Muscle of leg (tissue), 11 donors: Measurements from ENCODE around the gene BACE2. TPM values are rescaled to one million over a fixed set of nuclear protein-coding genes. Genes with fewer than 3 reads are reported as not detected.
"Not testable (repeated sequence)": the region's sequence is repeated elsewhere in the genome, so short reads cannot be mapped to it uniquely, and the experiment has no call there.

ENCODE experiments used
- DNase-seq: peaks from one replicate; pipeline ENCODE4 v3.0.0; 2013
- H3K27ac ChIP-seq: one replicate; pipeline ENCODE4 v1.5.1; 2013; ENCODE audit warnings: mild to moderate bottlenecking, low read length, control low read depth
- H3K27me3 ChIP-seq: one replicate; pipeline ENCODE4 v1.6.1; 2013; ENCODE audit warnings: low read length; ENCODE audit not compliant: control insufficient read depth, insufficient read depth
- H3K36me3 ChIP-seq: one replicate; pipeline ENCODE4 v1.6.1; 2013; ENCODE audit warnings: low read length; ENCODE audit not compliant: control insufficient read depth, insufficient read depth
- H3K4me1 ChIP-seq: one replicate; pipeline ENCODE4 v1.6.1; 2013; ENCODE audit warnings: low read length; ENCODE audit not compliant: control insufficient read depth, insufficient read depth
- H3K4me3 ChIP-seq: one replicate; pipeline ENCODE4 v1.5.1; 2013; ENCODE audit warnings: low read length, control low read depth
- H3K9me3 ChIP-seq: replicated peaks from 2 replicates; pipeline ENCODE4 v1.6.1; 2013; ENCODE audit warnings: low read depth, low read length; ENCODE audit not compliant: control insufficient read depth
- WGBS: methylation state at CpG from one replicate; pipeline ENCODE4 v1.1.5; 2013; ENCODE audit warnings: missing lambda C conversion rate; ENCODE audit not compliant: insufficient coverage; 5-methylcytosine and 5-hydroxymethylcytosine counted together
- polyA plus RNA-seq, 8 donors: library from polyadenylated mRNA; unstranded; fragments of 120-200 nt; gene quantifications; one replicate each; pipeline versions ENCODE4 v1.2.1 to v1.2.3, GENCODE V29; 2013; ENCODE audit warnings: inconsistent platforms in 1 of 8, low replicate concordance in 1 of 8; ENCODE audit not compliant: insufficient read length in 8 of 8, insufficient read depth in 1 of 8
- total RNA-seq: library from RNA; stranded (reverse); fragments of 120-200 nt; gene quantifications from one replicate; pipeline ENCODE4 v1.2.4, GENCODE V29; 2013

BACE2 gene
- total and polyA plus RNA-seq, 9 donors = 28.6 to 56.1 (median 39.3) TPM

GRCh38 chr21:41232013-41232412 is 64.1 kb downstream of the BACE2 start:
- Histone ChIP-seq H3K27ac (no peak overlapping the region), H3K36me3 (peaks cover 15% of the 10 kb centered on the region), H3K4me3 (no peak overlapping the region), H3K4me1 (no peaks in the 10 kb centered on the region), H3K27me3 (no peaks in the 10 kb centered on the region), H3K9me3 (no peaks in the 10 kb centered on the region)
- 93% methylated on average over 6 of the region's 10 CpGs for WGBS
- DNase-seq = no peak

- no peaks in the 10 kb centered on the region for H3K9me3 ChIP-seq
- no peak overlapping the region for H3K27ac ChIP-seq
- H3K27me3 ChIP-seq = no peaks in the 10 kb centered on the region
- H3K4me3 ChIP-seq = no peak overlapping the region
- WGBS = 67% methylated on average over 2 of the region's 6 CpGs
- peaks cover 7% of the 10 kb centered on the region for H3K36me3 ChIP-seq
- H3K4me1 ChIP-seq = no peaks in the 10 kb centered on the region
- no peak for DNase-seq
Observed at GRCh38 chr21:41233916-41234315, 66.0 kb downstream of the BACE2 start.

- Histone ChIP-seq H3K4me3 (no peak overlapping the region), H3K4me1 (no peaks in the 10 kb centered on the region), H3K27ac (no peak overlapping the region), H3K27me3 (no peaks in the 10 kb centered on the region), H3K9me3 (no peaks in the 10 kb centered on the region), H3K36me3 (peaks cover 7% of the 10 kb centered on the region)
- 66% methylated on average over 2 of the region's 5 CpGs for WGBS
- no peak for DNase-seq
Observed at GRCh38 chr21:41234569-41234968, 66.6 kb downstream of the BACE2 start.

GRCh38 chr21:41235201-41235600 is 67.2 kb downstream of the BACE2 start:
- no peak overlapping the region for H3K27ac ChIP-seq
- no CpG with 5 or more reads among the region's 3 CpGs for WGBS
- H3K36me3 ChIP-seq = peaks cover 8% of the 10 kb centered on the region
- H3K4me1 ChIP-seq = no peaks in the 10 kb centered on the region
- no peak overlapping the region for H3K4me3 ChIP-seq
- no peaks in the 10 kb centered on the region for H3K9me3 ChIP-seq
- peak; percentile 28 for DNase-seq
- no peaks in the 10 kb centered on the region for H3K27me3 ChIP-seq

GRCh38 chr21:41236352-41236973 is 68.5 kb downstream of the BACE2 start:
- 91% methylated on average over 13 of the region's 16 CpGs for WGBS
- no peaks in the 10 kb centered on the region for H3K9me3 ChIP-seq
- no peaks in the 10 kb centered on the region for H3K27me3 ChIP-seq
- H3K36me3 ChIP-seq = peaks cover 11% of the 10 kb centered on the region
- no peak for DNase-seq
- no peak overlapping the region for H3K27ac ChIP-seq
- peaks cover 4% of the 10 kb centered on the region for H3K4me1 ChIP-seq
- H3K4me3 ChIP-seq = no peak overlapping the region

- H3K4me1 ChIP-seq, H3K27me3 ChIP-seq, H3K27ac ChIP-seq, H3K9me3 ChIP-seq, DNase-seq, H3K4me3 ChIP-seq: not testable (repeated sequence)
- H3K36me3 ChIP-seq = peaks cover 11% of the 10 kb centered on the region
- WGBS = 83% methylated on average over 4 of the region's 10 CpGs
Observed at GRCh38 chr21:41238081-41238796, 70.3 kb downstream of the BACE2 start.

- Histone ChIP-seq H3K9me3 (no peaks in the 10 kb centered on the region), H3K27me3 (no peaks in the 10 kb centered on the region), H3K4me3 (no peak overlapping the region), H3K36me3 (peaks cover 11% of the 10 kb centered on the region), H3K4me1 (peaks cover 4% of the 10 kb centered on the region), H3K27ac (no peak overlapping the region)
- DNase-seq = no peak
- WGBS = 68% methylated on average over 3 of the region's 3 CpGs
Observed at GRCh38 chr21:41240040-41240439, 72.1 kb downstream of the BACE2 start.

GRCh38 chr21:41241341-41241740 is 73.4 kb downstream of the BACE2 start:
- no peak overlapping the region for H3K4me3 ChIP-seq
- DNase-seq = peak; percentile 21
- H3K4me1 ChIP-seq = peaks cover 4% of the 10 kb centered on the region
- H3K27me3 ChIP-seq = no peaks in the 10 kb centered on the region
- H3K27ac ChIP-seq = no peak overlapping the region
- 68% methylated on average over 5 of the region's 8 CpGs for WGBS
- H3K36me3 ChIP-seq = peaks cover 11% of the 10 kb centered on the region
- no peaks in the 10 kb centered on the region for H3K9me3 ChIP-seq

- no peak for DNase-seq
- Histone ChIP-seq H3K4me1 (peaks cover 4% of the 10 kb centered on the region), H3K4me3 (no peak overlapping the region), H3K9me3 (no peaks in the 10 kb centered on the region), H3K27me3 (no peaks in the 10 kb centered on the region), H3K36me3 (peaks cover 14% of the 10 kb centered on the region), H3K27ac (no peak overlapping the region)
- 38% methylated on average over 4 of the region's 8 CpGs for WGBS
Observed at GRCh38 chr21:41242238-41242829, 74.4 kb downstream of the BACE2 start.

GRCh38 chr21:41243107-41243506 is 75.1 kb downstream of the BACE2 start:
- H3K9me3 ChIP-seq = no peaks in the 10 kb centered on the region
- WGBS = no CpG with 5 or more reads among the region's 7 CpGs
- peaks cover 16% of the 10 kb centered on the region for H3K36me3 ChIP-seq
- peaks cover 4% of the 10 kb centered on the region for H3K4me1 ChIP-seq
- DNase-seq = no peak
- no peaks in the 10 kb centered on the region for H3K27me3 ChIP-seq
- H3K27ac ChIP-seq = no peak overlapping the region
- H3K4me3 ChIP-seq = no peak overlapping the region
